Epithelial cell of esophagus (primary cell): ENCODE results near the gene ATRAID.
A peak's percentile ranks its signal among the peaks of the same experiment; 100 is the strongest.
"Not testable (repeated sequence)": the region's sequence is repeated elsewhere in the genome, so short reads cannot be mapped to it uniquely, and the experiment has no call there.

Experiments used
- DNase-seq: peaks from one replicate; pipeline ENCODE4 v3.0.0; 2010; ENCODE audit warnings: low read depth
- H3K4me3 ChIP-seq: 2 replicates; pipeline ENCODE4 v1.5.1; 2011; ENCODE audit warnings: mild to moderate bottlenecking, low read length, control low read depth
- TF ChIP-seq, protein P1 (sequence below): IDR thresholded peaks from 2 replicates; pipeline ENCODE4 v1.5.1; 2011; ENCODE audit warnings: low read depth, mild to moderate bottlenecking, low read length, control low read depth, inconsistent platforms; ENCODE audit not compliant: insufficient read depth; ENCODE audit errors: missing control alignments

Gene ATRAID

DNA sequence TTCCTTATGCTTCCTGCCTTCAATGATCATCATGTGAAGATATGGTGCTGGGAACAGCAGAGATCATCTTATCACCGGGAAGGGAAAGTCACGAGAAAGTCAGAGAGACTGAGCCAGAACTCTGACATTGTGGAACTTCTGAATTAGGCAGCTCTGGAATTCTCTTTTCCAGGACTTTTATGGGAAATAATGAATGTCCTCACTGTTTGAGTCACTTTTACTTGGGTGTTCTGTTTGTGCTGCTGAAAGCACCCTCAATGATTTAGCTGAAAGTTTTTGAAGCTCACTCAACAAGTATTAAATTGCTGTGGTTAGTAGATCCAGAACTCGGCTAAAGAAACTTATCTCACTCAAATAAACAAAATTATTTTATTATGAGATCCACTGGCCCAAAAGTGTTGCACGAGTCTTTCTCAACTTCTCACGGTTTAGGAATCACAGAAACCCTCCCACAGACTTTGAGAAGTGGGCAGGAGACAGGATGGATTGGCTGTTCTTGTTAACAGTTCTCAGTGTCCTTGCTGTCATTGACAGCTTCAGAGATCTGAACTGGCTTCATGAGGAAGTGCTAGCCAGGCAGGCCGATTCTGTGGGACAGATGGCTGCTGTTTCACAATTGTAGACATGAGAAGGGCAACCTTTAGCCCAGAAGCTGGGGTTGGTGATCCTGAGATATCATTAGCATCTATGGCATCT, 26.4 kb upstream of the ATRAID start:
- no peak overlapping the region for H3K4me3 ChIP-seq
- TF ChIP-seq, protein P1, sequence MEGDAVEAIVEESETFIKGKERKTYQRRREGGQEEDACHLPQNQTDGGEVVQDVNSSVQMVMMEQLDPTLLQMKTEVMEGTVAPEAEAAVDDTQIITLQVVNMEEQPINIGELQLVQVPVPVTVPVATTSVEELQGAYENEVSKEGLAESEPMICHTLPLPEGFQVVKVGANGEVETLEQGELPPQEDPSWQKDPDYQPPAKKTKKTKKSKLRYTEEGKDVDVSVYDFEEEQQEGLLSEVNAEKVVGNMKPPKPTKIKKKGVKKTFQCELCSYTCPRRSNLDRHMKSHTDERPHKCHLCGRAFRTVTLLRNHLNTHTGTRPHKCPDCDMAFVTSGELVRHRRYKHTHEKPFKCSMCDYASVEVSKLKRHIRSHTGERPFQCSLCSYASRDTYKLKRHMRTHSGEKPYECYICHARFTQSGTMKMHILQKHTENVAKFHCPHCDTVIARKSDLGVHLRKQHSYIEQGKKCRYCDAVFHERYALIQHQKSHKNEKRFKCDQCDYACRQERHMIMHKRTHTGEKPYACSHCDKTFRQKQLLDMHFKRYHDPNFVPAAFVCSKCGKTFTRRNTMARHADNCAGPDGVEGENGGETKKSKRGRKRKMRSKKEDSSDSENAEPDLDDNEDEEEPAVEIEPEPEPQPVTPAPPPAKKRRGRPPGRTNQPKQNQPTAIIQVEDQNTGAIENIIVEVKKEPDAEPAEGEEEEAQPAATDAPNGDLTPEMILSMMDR: no peak
- DNase-seq: no peak

DNA sequence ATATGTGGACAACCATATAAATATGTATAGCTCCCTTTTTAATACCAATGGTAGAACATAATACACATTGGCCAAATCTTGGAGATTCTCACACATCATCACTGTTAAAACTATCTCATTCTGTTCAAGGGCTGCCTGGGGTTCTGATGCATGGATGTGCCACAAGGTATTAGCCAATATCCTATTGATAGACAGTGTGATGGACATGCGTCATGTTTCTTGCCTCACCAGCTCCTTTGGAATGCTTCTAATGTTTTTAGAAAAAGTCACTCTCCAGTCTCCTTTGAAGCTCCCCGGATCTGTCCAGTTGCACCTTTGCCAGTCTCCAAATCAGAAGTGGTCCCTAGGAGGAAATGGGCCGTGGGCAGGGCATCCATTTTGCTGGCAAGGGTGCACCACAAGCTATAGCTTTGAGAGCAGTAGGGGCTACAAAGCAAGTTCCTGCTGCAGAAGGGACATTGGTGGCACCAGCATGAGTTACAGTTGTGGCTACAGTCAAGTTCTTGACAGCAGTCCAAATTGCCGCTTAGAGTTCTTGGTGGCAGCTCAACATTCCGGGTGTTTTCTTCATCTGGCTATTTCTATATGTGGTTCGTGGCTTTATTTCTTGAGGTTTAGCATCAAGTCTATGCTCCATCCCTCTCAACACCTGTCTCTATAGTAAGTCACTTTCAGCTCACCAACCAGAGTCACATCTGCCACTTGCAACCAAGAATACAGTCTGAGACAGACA, 25.1 kb upstream of the ATRAID start:
- H3K4me3 ChIP-seq: no peak overlapping the region
- no peak for DNase-seq
- TF ChIP-seq, protein P1: no peak

DNA sequence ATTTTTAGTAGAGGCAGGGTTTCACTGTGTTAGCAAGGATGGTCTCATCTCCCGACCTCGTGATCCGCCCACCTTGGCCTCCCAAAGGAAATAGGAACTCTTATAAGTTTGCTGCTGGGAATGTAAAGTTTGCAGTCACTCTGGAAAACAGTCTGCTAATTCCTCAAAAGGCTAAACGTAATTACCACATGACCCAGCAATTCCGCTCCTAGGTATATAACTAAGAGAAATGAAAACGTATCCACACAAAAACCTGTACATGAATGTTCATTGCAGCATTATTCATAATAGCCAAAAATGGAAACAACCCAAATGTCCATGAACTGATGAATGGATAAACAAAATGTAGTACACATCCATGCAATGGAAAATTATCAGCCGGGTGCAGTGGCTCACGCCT, 21.9 kb upstream of the ATRAID start:
- TF ChIP-seq, protein P1: no peak
- no peak overlapping the region for H3K4me3 ChIP-seq
- DNase-seq: no peak

DNA sequence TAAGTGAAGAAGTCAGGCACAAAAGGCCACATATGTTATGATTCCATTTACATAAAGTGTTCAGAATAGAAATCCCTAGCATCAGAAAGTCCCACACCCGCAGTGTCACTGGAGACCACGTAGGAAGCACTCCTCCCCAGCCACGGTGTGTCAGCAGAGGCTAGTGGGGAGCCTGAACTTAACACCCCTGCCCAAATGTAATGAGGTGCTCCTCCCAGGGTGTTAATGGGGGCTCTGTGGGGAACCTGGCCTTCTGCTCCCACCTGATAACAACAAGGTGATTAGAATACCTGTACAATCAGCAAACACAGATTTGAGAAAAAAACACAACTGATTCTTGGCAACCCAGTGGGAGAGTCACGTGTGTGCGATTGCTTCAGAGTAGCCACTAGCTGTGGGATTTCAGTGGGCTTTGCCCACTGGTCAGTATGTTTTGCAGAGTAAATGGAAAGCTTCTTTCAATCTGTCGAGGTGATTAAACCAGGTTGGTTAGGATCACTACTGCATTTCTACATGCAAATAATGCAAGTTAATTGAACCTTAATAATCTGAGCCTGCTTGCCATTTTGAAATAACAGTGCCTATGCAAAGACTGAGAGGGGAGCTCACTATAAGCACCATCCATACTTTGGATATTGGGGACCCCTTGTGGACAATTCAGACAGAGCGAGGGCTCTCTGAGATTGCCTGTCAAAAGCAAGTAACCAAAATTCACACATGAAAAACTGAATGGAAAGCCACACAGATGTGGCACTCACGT, 20.6 kb upstream of the ATRAID start:
- TF ChIP-seq, protein P1: peak; percentile 66
- DNase-seq: peak; percentile 62
- H3K4me3 ChIP-seq: no peak overlapping the region

DNA sequence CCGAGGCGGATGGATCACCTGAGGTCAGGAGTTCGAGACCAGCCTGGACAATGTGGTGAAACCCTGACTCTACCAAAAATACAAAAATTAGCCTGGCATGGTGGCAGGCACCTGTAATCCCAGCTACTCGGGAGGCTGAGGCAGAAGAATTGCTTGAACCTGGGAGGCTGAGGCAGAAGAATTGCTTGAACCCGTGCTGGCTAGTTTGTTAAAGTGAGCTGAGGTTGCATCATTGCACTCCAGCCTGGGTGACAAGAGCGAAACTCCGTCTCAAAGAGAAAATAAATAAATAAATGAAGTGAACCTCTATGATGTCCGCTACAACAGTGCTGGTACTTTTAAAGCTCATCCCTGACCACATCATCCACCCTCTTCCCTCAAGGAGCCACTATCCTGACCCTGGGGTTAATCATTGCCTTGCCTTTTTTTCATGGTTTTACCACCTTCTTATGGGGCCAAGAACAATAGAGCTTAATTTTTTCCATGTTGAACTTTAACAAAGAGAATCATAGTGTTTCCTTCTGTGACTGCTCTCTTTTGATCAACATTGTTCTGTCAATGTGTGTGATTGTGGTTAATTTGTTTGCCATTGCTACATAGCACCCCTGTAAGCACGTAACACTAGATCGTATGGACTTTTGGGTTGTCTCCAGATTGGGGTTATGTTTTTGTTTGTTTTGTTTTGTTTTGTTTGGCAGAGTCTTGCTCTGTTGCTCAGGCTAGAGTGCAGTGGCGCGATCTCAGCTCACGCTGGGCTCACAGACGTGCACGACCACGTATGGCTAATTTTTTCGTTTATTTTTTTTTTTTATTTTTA, 17.1 kb upstream of the ATRAID start:
- no peak for DNase-seq
- TF ChIP-seq, protein P1: no peak
- no peak overlapping the region for H3K4me3 ChIP-seq

DNA sequence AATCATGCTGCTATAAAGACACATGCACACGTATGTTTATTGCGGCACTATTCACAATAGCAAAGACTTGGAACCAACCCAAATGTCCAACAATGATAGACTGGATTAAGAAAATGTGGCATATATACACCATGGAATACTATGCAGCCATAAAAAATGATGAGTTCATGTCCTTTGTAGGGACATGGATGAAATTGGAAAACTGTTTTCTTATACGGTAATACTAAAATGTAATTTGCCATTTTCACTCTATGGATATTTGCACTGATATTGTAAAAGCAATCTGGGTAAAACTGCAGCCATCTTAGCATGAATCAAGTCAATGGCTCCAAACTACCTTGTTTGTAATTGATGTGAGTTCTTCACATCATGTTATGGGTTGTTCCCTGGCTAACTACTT, 16.0 kb upstream of the ATRAID start:
- DNase-seq: not testable (repeated sequence)

DNA sequence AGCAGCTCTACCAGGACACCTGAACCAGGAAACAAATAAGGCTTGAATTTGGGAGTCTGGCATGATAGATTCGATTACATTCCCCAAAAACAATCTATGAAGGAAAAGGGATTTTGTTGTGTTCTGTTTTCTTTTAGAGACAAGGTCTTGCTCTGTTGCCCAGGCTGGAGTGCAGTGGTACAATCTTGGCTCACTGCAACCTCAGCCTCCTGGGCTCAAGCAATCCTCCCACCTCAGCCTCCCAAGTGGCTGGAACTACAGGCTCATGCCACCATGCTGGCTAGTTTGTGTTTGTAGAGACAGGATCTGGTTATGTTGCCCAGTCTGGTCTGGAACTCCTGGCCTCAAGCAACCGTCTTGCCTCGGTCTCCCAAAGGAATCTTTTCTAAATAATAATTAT, 13.8 kb upstream of the ATRAID start:
- not testable (repeated sequence) for H3K4me3 ChIP-seq, DNase-seq

More for the DNA sequence above, 16.0 kb upstream of the ATRAID start:
- not testable (repeated sequence) for H3K4me3 ChIP-seq
